PC-9 (cell line): ENCODE results near the gene SOX10. TPM values are rescaled to one million over a fixed set of nuclear protein-coding genes. Genes with fewer than 3 reads are reported as not detected.

ENCODE experiments used
- BruUV-seq: library from RNA; stranded (reverse); fragments of 400-500 nt; replicated peaks from 2 replicates; lab custom pipeline; 2021; lab: Mats Ljungman, UMichigan
- CTCF ChIA-PET: fragments of 300-600 bp; sonication (Branson Sonifier 250); formaldehyde crosslinking; loops from one replicate; lab custom pipeline; 2022; ENCODE audit warnings: antibody characterized with exemption; lab: Charles Lee
- POLR2A ChIA-PET: fragments of 300-600 bp; sonication (Branson Sonifier 250); formaldehyde crosslinking; loops from one replicate; lab custom pipeline; 2022; ENCODE audit warnings: antibody characterized with exemption; ENCODE audit not compliant: unreplicated experiment; lab: Charles Lee
- DNase-seq, 2 experiments: peaks; one replicate each; pipeline versions ENCODE4 v3.0.0 to v3.0.0-alpha.2; 2015 to 2022; ENCODE audit warnings: mixed read lengths in 1 of 2
- H2AFZ ChIP-seq: fragments of 200-600 bp; sonication (generic); 2 replicates; pipeline ENCODE4 v1.8.1; 2017; ENCODE audit warnings: antibody characterized with exemption
- H3F3A ChIP-seq: fragments of 200-600 bp; sonication (generic); 2 replicates; pipeline ENCODE4 v1.8.1; 2017; ENCODE audit warnings: antibody characterized with exemption, mild to moderate bottlenecking, low read depth; ENCODE audit not compliant: insufficient read depth
- H3K27ac ChIP-seq: fragments of 200-600 bp; sonication (generic); 2 replicates; pipeline ENCODE4 v1.6.1; 2016; ENCODE audit warnings: mixed run types
- H3K27me3 ChIP-seq: fragments of 200-600 bp; sonication (generic); 2 replicates; pipeline ENCODE4 v1.6.1; 2016; ENCODE audit warnings: low read depth, mixed run types; ENCODE audit not compliant: insufficient read depth
- H3K36me3 ChIP-seq: fragments of 200-600 bp; sonication (generic); 2 replicates; pipeline ENCODE4 v1.6.1; 2016; ENCODE audit warnings: low read depth, mixed run types
- H3K4me1 ChIP-seq: fragments of 200-600 bp; sonication (generic); replicated peaks from 2 replicates; pipeline ENCODE4 v1.6.1; 2016; ENCODE audit warnings: mixed run types; ENCODE audit not compliant: insufficient read depth
- H3K4me2 ChIP-seq: fragments of 200-600 bp; sonication (generic); 2 replicates; pipeline ENCODE4 v1.6.1; 2017; ENCODE audit warnings: mixed run types
- H3K4me3 ChIP-seq: fragments of 200-600 bp; sonication (generic); 2 replicates; pipeline ENCODE4 v1.6.1; 2016; ENCODE audit warnings: mixed run types
- H3K79me2 ChIP-seq: fragments of 200-600 bp; sonication (generic); 2 replicates; pipeline ENCODE4 v1.6.1; 2017; ENCODE audit warnings: low read depth, mixed run types
- H3K9me2 ChIP-seq: fragments of 200-600 bp; sonication (generic); 2 replicates; pipeline ENCODE4 v1.8.1; 2017; ENCODE audit warnings: mild to moderate bottlenecking; ENCODE audit not compliant: insufficient read depth
- H3K9me3 ChIP-seq: fragments of 200-600 bp; sonication (generic); 2 replicates; pipeline ENCODE4 v1.8.1; 2016; ENCODE audit warnings: low read depth; ENCODE audit not compliant: insufficient read depth
- H4K20me1 ChIP-seq: fragments of 200-600 bp; sonication (generic); 2 replicates; pipeline ENCODE4 v1.8.1; 2017; ENCODE audit not compliant: insufficient read depth
- EZH2 ChIP-seq: fragments of 200-600 bp; sonication (generic); IDR thresholded peaks from 2 replicates; pipeline ENCODE4 v1.8.0; 2017; ENCODE audit warnings: antibody characterized with exemption, low read depth
- intact Hi-C: fragments of 100-400 bp; cut with micrococcal nuclease; formaldehyde crosslinking; loops from one replicate; pipeline ENCODE4 v1.10.0; 2022; ENCODE audit not compliant: unreplicated experiment
- microRNA-seq: library from miRNA; unstranded; fragments of <30 nt; microRNA quantifications from one replicate; pipeline ENCODE4 v1.2.0, GENCODE V29; 2021; ENCODE audit warnings: borderline number of aligned reads, borderline replicate concordance
- total RNA-seq: library from RNA; stranded (reverse); gene quantifications from 2 replicates; pipeline ENCODE4 v1.2.3, GENCODE V29; 2021
- TF ChIP-seq, protein P1 (sequence below): fragments of 200-600 bp; sonication (generic); conservative IDR thresholded peaks from 2 replicates; pipeline ENCODE4 v1.6.1; 2017; ENCODE audit warnings: mixed run types, antibody characterized with exemption, mild to moderate bottlenecking, moderate library complexity

The SOX10 gene
- total RNA-seq, 1 experiment from 2014 or later, result not detected

DNA sequence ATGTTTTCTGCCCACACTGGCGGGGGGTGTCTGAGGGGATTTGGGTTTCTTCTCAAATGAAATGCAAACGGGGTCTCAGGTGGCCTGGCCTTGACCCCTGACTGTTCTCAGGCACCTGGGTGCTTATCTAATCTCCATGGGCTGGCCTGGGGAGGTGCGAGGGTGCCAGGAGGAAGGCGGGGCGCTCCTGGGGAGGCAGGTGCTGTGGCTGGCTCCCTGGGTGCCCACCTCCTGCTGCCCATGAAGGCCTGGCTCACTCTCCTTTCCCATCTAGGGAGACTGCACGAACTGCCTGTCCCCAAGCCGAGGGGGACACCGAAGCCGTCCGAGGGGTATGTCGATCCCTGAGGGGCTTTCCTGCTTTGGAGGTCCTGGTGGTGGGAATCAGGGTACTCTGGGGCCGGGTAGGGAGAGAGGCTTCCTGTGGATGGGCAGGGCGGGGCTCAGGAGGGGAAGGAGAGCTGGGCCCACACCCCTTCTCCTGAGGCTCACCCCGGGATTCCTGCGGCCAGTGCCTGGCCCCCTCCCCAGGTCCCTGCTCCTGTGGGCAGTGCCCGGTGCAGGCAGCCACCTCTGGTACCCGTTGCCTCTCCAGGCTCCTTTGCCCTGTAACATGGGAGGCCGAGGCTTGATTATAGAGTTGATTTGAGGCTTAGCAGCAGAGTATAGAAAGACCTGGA, 59.8 kb downstream of the SOX10 start:
- Histone ChIP-seq H2AFZ (no peak overlapping the region), H4K20me1 (peaks cover 47% of the 10 kb centered on the region), H3K9me2 (no peaks in the 10 kb centered on the region), H3K79me2 (no peaks in the 10 kb centered on the region), H3K36me3 (peaks cover 36% of the 10 kb centered on the region), H3K27ac (no peak overlapping the region), H3F3A (peaks cover 10% of the 10 kb centered on the region), H3K4me2 (no peak overlapping the region), H3K9me3 (no peaks in the 10 kb centered on the region), H3K4me3 (no peak overlapping the region), H3K27me3 (no peaks in the 10 kb centered on the region), H3K4me1 (no peaks in the 10 kb centered on the region)
- ChIA-PET POLR2A (interaction anchor here (0.5 kb wide), 1 partner anchor 316 kb away, joined by 3 read pairs; no protein-coding TSS in a partner anchor), CTCF (no interaction called here)
- TF ChIP-seq EZH2, result no peak
- TF ChIP-seq, protein P1, sequence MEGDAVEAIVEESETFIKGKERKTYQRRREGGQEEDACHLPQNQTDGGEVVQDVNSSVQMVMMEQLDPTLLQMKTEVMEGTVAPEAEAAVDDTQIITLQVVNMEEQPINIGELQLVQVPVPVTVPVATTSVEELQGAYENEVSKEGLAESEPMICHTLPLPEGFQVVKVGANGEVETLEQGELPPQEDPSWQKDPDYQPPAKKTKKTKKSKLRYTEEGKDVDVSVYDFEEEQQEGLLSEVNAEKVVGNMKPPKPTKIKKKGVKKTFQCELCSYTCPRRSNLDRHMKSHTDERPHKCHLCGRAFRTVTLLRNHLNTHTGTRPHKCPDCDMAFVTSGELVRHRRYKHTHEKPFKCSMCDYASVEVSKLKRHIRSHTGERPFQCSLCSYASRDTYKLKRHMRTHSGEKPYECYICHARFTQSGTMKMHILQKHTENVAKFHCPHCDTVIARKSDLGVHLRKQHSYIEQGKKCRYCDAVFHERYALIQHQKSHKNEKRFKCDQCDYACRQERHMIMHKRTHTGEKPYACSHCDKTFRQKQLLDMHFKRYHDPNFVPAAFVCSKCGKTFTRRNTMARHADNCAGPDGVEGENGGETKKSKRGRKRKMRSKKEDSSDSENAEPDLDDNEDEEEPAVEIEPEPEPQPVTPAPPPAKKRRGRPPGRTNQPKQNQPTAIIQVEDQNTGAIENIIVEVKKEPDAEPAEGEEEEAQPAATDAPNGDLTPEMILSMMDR, result no peak
- no TSS peak for BruUV-seq
- no peak for DNase-seq
- intact Hi-C loops, result no loop called here

DNA sequence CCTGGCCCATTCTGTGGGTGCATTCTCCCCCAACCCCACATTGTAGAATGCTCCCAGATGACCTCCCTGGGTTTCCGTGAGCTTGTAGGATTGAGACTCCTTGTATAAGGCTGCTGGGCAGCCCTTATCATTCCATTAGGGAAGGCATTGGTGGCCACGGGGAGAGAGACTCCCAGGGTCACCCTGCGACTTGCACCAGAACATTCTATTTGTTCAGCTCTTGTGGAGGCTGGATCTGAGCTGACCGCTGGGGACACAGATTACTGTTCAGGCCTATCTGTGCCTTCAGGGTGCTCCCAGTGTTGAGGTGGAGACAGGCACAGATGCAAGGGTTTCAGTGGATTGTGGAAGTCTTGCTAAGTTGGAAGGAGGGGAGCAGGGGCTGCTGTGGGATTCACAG, 60.4 kb downstream of the SOX10 start:
- intact Hi-C loops, result no loop called here
- ChIA-PET POLR2A (no interaction called here), CTCF (no interaction called here)
- DNase-seq, result no peak
- no peak for TF ChIP-seq EZH2
- TF ChIP-seq, protein P1, result no peak
- Histone ChIP-seq H4K20me1 (peaks cover 41% of the 10 kb centered on the region), H3K4me2 (no peak overlapping the region), H3K9me2 (no peaks in the 10 kb centered on the region), H3K9me3 (no peaks in the 10 kb centered on the region), H3K4me3 (no peak overlapping the region), H3K79me2 (no peaks in the 10 kb centered on the region), H3K36me3 (peaks cover 36% of the 10 kb centered on the region), H3K4me1 (no peaks in the 10 kb centered on the region), H2AFZ (no peak overlapping the region), H3K27me3 (no peaks in the 10 kb centered on the region), H3K27ac (no peak overlapping the region), H3F3A (peaks cover 9% of the 10 kb centered on the region)
- BruUV-seq, result no TSS peak

Small RNA genes lying within 50 kb of the gene (microRNA-seq; reads per million reads assigned to microRNA genes)
- gene MIR4534 (not detected), gene MIR6820 (8.8 reads per million, percentile 13 among the genes with 10 or more reads in this experiment)

Other genes with a start within 250 kb of the SOX10 start
- 32.3 and 37.7 TPM in 2 replicates for gene GCAT, start 176.6 kb downstream of the SOX10 start, total RNA-seq
- gene GALR3, start 161.2 kb downstream of the SOX10 start, total RNA-seq, result 0.31 and 0.45 TPM in 2 replicates
- 32.3 and 33.6 TPM in 2 replicates for gene ANKRD54, start 140.2 kb downstream of the SOX10 start, total RNA-seq
- gene EIF3L, start 135.1 kb downstream of the SOX10 start, total RNA-seq, result 566 and 582 TPM in 2 replicates
- gene MICALL1, start 78.3 kb downstream of the SOX10 start, total RNA-seq, result 113 and 126 TPM in 2 replicates
- 1.0 and 1.7 TPM in 2 replicates for gene C22orf23, start 31.0 kb downstream of the SOX10 start, total RNA-seq
- gene POLR2F, start 30.9 kb downstream of the SOX10 start, total RNA-seq, result 147 and 180 TPM in 2 replicates
- 52.0 and 55.9 TPM in 2 replicates for gene PICK1, start 72.8 kb upstream of the SOX10 start, total RNA-seq
- gene SLC16A8, start 99.6 kb upstream of the SOX10 start, total RNA-seq, result not detected in 2 replicates
- gene BAIAP2L2, start 126.1 kb upstream of the SOX10 start, total RNA-seq, result 7.1 and 9.7 TPM in 2 replicates
- 39.8 and 45.6 TPM in 2 replicates for gene PLA2G6, start 197.3 kb upstream of the SOX10 start, total RNA-seq
- 27.9 and 41.8 TPM in 2 replicates for gene MAFF, start 217.4 kb upstream of the SOX10 start, total RNA-seq